Breast epithelium (tissue), 3 donors: Measurements from ENCODE around the gene TSHZ3.

Source experiments
- POLR2AphosphoS5 ChIP-seq, 3 donors: sonication (generic); formaldehyde crosslinking; IDR thresholded peaks; one replicate each; pipeline ENCODE4 v1.6.1; 2017; ENCODE audit warnings: antibody characterized with exemption in 3 of 3
- TF ChIP-seq, protein P1 (sequence below), 3 donors: fragments of 450-650 bp; IDR thresholded peaks; one replicate each; pipeline ENCODE4 v1.5.1; 2016 to 2017; ENCODE audit warnings: antibody characterized with exemption in 3 of 3, mild to moderate bottlenecking in 3 of 3, moderate library complexity in 3 of 3

- TF ChIP-seq, protein P1, sequence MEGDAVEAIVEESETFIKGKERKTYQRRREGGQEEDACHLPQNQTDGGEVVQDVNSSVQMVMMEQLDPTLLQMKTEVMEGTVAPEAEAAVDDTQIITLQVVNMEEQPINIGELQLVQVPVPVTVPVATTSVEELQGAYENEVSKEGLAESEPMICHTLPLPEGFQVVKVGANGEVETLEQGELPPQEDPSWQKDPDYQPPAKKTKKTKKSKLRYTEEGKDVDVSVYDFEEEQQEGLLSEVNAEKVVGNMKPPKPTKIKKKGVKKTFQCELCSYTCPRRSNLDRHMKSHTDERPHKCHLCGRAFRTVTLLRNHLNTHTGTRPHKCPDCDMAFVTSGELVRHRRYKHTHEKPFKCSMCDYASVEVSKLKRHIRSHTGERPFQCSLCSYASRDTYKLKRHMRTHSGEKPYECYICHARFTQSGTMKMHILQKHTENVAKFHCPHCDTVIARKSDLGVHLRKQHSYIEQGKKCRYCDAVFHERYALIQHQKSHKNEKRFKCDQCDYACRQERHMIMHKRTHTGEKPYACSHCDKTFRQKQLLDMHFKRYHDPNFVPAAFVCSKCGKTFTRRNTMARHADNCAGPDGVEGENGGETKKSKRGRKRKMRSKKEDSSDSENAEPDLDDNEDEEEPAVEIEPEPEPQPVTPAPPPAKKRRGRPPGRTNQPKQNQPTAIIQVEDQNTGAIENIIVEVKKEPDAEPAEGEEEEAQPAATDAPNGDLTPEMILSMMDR (IDR thresholded peaks at IDR 0.05): no peak
- TF ChIP-seq POLR2AphosphoS5 (IDR thresholded peaks at IDR 0.05): no peak
These were observed 82.5 kb downstream of the TSHZ3 start for GRCh38 chr19:31266731-31267130.
